K562 (cell line): ENCODE results near the gene EIF4G1. TPM values are rescaled to one million over a fixed set of nuclear protein-coding genes. Genes with fewer than 3 reads are reported as not detected.
A peak's percentile ranks its signal among the peaks of the same experiment; 100 is the strongest.

Experiments
- ATAC-seq: fragments of 200-7000 bp; cut with Tn5 transposase; 3 replicates; pipeline ENCODE4 v1.9.1; 2020; ENCODE audit warnings: moderate library complexity
- BruUV-seq: library from RNA; stranded (reverse); fragments of 400-500 nt; replicated peaks from 2 replicates; lab custom pipeline; 2021; lab: Mats Ljungman, UMichigan
- CTCF ChIA-PET: fragments of 300-600 bp; formaldehyde crosslinking; extraction: SDS; loops from one replicate; lab custom pipeline; 2021; ENCODE audit warnings: low intra/inter-chr PET ratio; lab: Yijun Ruan, JAX
- POLR2A ChIA-PET: fragments of 300-600, 350-650 bp; sonication (Branson Sonifier 250); formaldehyde crosslinking; extraction: SDS; loops from one replicate; lab custom pipeline; 2021; ENCODE audit warnings: antibody characterized with exemption, inconsistent platforms; lab: Yijun Ruan, JAX
- DNase-seq, 4 experiments: peaks; one replicate each; pipeline versions ENCODE4 v3.0.0 to v3.0.0-alpha.2; 2011 to 2018; ENCODE audit warnings: low spot score in 3 of 4, mixed read lengths in 3 of 4; ENCODE audit errors: extremely low read depth in 1 of 4
- FAIRE-seq: peaks from 2 replicates; lab custom pipeline; 2011; peaks lifted over from hg19 to GRCh38; lab: Jason Lieb, UNC
- H2AFZ ChIP-seq: 2 replicates; pipeline ENCODE4 v1.6.0; 2011; ENCODE audit warnings: low read depth, low read length, control low read depth, inconsistent platforms
- H3K27ac ChIP-seq: fragments of 200-600 bp; 3 replicates; pipeline ENCODE4 v1.8.0; 2011; ENCODE audit warnings: low read depth, mild to moderate bottlenecking, control low read depth, inconsistent platforms, low read length, moderate library complexity, mixed read lengths; ENCODE audit errors: extremely low read depth
- H3K27me3 ChIP-seq, 2 experiments: fragments of 300-600 bp in 1 of 2; 2 replicates in 1 of 2; 3 replicates in 1 of 2; pipeline versions ENCODE4 v1.6.0 to v1.8.0; 2011; ENCODE audit warnings: inconsistent platforms in 2 of 2, low read length in 2 of 2, mild to moderate bottlenecking in 1 of 2, mixed read lengths in 1 of 2, moderate library complexity in 1 of 2; ENCODE audit not compliant: control insufficient read depth in 2 of 2, insufficient read depth in 2 of 2
- H3K36me3 ChIP-seq: fragments of 300-600 bp; 3 replicates; pipeline ENCODE4 v1.8.0; 2011; ENCODE audit warnings: mild to moderate bottlenecking, low read length, inconsistent platforms; ENCODE audit not compliant: control insufficient read depth, insufficient read depth
- H3K4me1 ChIP-seq, 2 experiments: fragments of 200-600 bp in 1 of 2; replicated peaks in 1 of 2; 2 replicates in 1 of 2; 3 replicates in 1 of 2; pipeline versions ENCODE4 v1.5.1 to v1.8.0; 2011; ENCODE audit warnings: inconsistent platforms in 2 of 2, low read length in 2 of 2, mild to moderate bottlenecking in 1 of 2, mixed read lengths in 1 of 2, moderate library complexity in 1 of 2; ENCODE audit not compliant: control insufficient read depth in 2 of 2, insufficient read depth in 2 of 2
- H3K4me2 ChIP-seq: 2 replicates; pipeline ENCODE4 v1.6.1; 2011; ENCODE audit warnings: low read length, control low read depth, inconsistent platforms, mixed read lengths; ENCODE audit not compliant: insufficient read depth
- H3K4me3 ChIP-seq: fragments of 200-600 bp; sonication (generic), shearing (Covaris generic); 2 replicates; pipeline ENCODE4 v1.5.1; 2016; ENCODE audit warnings: control low read depth, inconsistent platforms
- H3K79me2 ChIP-seq: fragments of 200-600 bp; 3 replicates; pipeline ENCODE4 v1.8.0; 2011; ENCODE audit warnings: low read length, inconsistent platforms; ENCODE audit not compliant: control insufficient read depth, insufficient read depth
- H3K9ac ChIP-seq, 2 experiments: 2 replicates each; pipeline versions ENCODE4 v1.6.0 to v1.6.1; 2011; ENCODE audit warnings: low read depth in 2 of 2, low read length in 2 of 2, control low read depth in 1 of 2, inconsistent platforms in 1 of 2, mild to moderate bottlenecking in 1 of 2, mixed read lengths in 1 of 2; ENCODE audit not compliant: insufficient read depth in 1 of 2
- H3K9me1 ChIP-seq: one replicate; pipeline ENCODE4 v1.6.0; 2011; ENCODE audit warnings: inconsistent platforms, mild to moderate bottlenecking, low read length, moderate library complexity; ENCODE audit not compliant: control insufficient read depth, insufficient read depth
- H3K9me3 ChIP-seq: replicated peaks from 2 replicates; pipeline ENCODE4 v1.5.1; 2011; ENCODE audit warnings: low read depth, low read length, inconsistent platforms; ENCODE audit not compliant: control insufficient read depth, insufficient read depth
- H4K20me1 ChIP-seq: replicated peaks from 2 replicates; pipeline ENCODE4 v1.6.1; 2011; ENCODE audit warnings: low read length, inconsistent platforms, mixed read lengths; ENCODE audit not compliant: control insufficient read depth, insufficient read depth
- EGR1 ChIP-seq: fragments of 450-650 bp; conservative IDR thresholded peaks from 2 replicates; pipeline ENCODE4 v1.6.1; 2017; ENCODE audit warnings: mild to moderate bottlenecking
- KDM5B ChIP-seq: fragments of 200-600 bp; sonication (generic); IDR thresholded peaks from 2 replicates; pipeline ENCODE4 v1.6.1; 2012; ENCODE audit warnings: low read depth, mild to moderate bottlenecking, moderate library complexity, low read length, control low read depth, inconsistent platforms; ENCODE audit not compliant: insufficient replicate concordance
- NFE2 ChIP-seq: IDR thresholded peaks from 2 replicates; pipeline ENCODE4 v1.6.1; 2014; ENCODE audit warnings: antibody characterized with exemption, low read depth
- NFIC ChIP-seq: fragments of 450-650 bp; IDR thresholded peaks from 2 replicates; pipeline ENCODE4 v1.6.1; 2017; ENCODE audit warnings: mild to moderate bottlenecking, inconsistent platforms
- POLR2B ChIP-seq: fragments of 450-650 bp; IDR thresholded peaks from 2 replicates; pipeline ENCODE4 v1.6.1; 2018; ENCODE audit warnings: low read depth; ENCODE audit not compliant: partially characterized antibody
- WGBS: fragments of 100-300 bp; shearing (Covaris generic); methylation state at CpG from one replicate; pipeline ENCODE4 v1.1.6; 2016; ENCODE audit warnings: low coverage, mixed read lengths; ENCODE audit not compliant: insufficient coverage; ENCODE audit errors: missing lambda C conversion rate; 5-methylcytosine and 5-hydroxymethylcytosine counted together
- in situ Hi-C: fragments of 300-500 bp; cut with MboI; formaldehyde crosslinking; loops from 4 replicates; pipeline ENCODE4 v1.15.0; 2018; ENCODE audit warnings: inconsistent platforms, mixed read lengths
- intact Hi-C: fragments of 100-400 bp; cut with micrococcal nuclease; formaldehyde crosslinking; loops from 2 replicates; pipeline ENCODE4 v1.14.2; 2022
- polyA plus RNA-seq, 8 experiments: library from polyadenylated mRNA; depleted of rRNA in 4 of 8; stranded (reverse) in 5 of 8; unstranded in 3 of 8; fragments of >200 nt; fragmentation: Nextera tagmentation in 2 of 8; fragmentation: Illumina TruSeq in 1 of 8; extraction: Ambion mirVana in 2 of 8; extraction: Trizol in 1 of 8; gene quantifications; 2 replicates each; pipeline versions ENCODE4 v1.2.1 to v1.2.3, GENCODE V29; 2011 to 2014; ENCODE audit warnings: inconsistent platforms in 1 of 8, missing spikeins in 1 of 8
- total RNA-seq, 7 experiments: library from RNA; depleted of rRNA in 6 of 7; stranded (reverse); fragments of >200 nt in 6 of 7; fragmentation: Illumina TruSeq in 2 of 7; extraction: Trizol in 2 of 7; gene quantifications; 2 replicates each; pipeline versions ENCODE4 v1.2.1 to v1.2.3, GENCODE V29; 2011 to 2021; ENCODE audit warnings: low replicate concordance in 1 of 7

Gene EIF4G1
- total and polyA plus RNA-seq, 9 of the 15 experiments (the other 6 are each of a cell fraction or from before 2014, with no cell fraction given) = 4.6 to 505 (median 155) TPM

DNA sequence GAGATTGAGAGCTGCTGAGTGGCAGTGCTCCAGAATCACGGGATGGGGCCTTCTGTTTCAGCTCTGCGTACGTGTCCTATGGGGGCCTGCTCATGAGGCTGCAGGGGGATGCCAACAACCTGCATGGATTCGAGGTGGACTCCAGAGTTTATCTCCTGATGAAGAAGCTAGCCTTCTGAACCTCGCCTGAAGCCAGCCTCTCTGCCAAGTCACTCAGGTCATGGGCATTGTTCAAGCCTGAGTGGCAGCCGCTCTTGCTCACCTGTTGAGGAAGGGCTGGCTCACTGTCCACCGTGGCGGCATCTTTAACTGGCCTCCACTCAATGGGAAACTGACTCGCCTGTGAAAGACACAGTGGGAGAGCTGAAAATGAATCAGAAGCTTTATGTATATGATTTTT is 53.7 kb downstream of the EIF4G1 start:
- Histone ChIP-seq H3K27ac (no peak overlapping the region), H3K79me2 (peaks cover 21% of the 10 kb centered on the region), H4K20me1 (0 out of 2 replicates have a peak, but pooled peaks cover 7% of the 10 kb centered on the region), H3K4me2 (no peak overlapping the region), H3K4me1 (peaks cover 4 to 7% of the 10 kb centered on the region in 2 experiments; a peak in 3 of 5 replicates), H2AFZ (no peak overlapping the region), H3K36me3 (peaks cover 52% of the 10 kb centered on the region), H3K4me3 (no peak overlapping the region), H3K9me3 (no peaks in the 10 kb centered on the region), H3K9ac (no peak overlapping the region), H3K9me1 (peaks cover 3% of the 10 kb centered on the region), H3K27me3 (no peaks in the 10 kb centered on the region; a peak in 1 of 5 replicates)
- WGBS = 93% methylated on average over 9 of the region's 9 CpGs
- ATAC-seq (no peak), DNase-seq (no peak), FAIRE-seq (no peak)
- ChIA-PET POLR2A (interaction anchor here (0.7 to 1.6 kb wide), 4 partner anchors 9 to 239 kb away, joined by 3 to 7 read pairs (median 3); no protein-coding TSS in a partner anchor), CTCF (no interaction called here)
- BruUV-seq = no TSS peak
- TF ChIP-seq EGR1 (no peak), NFE2 (no peak)
- intact Hi-C loops = no loop called here
- in situ Hi-C loops = no loop called here

DNA sequence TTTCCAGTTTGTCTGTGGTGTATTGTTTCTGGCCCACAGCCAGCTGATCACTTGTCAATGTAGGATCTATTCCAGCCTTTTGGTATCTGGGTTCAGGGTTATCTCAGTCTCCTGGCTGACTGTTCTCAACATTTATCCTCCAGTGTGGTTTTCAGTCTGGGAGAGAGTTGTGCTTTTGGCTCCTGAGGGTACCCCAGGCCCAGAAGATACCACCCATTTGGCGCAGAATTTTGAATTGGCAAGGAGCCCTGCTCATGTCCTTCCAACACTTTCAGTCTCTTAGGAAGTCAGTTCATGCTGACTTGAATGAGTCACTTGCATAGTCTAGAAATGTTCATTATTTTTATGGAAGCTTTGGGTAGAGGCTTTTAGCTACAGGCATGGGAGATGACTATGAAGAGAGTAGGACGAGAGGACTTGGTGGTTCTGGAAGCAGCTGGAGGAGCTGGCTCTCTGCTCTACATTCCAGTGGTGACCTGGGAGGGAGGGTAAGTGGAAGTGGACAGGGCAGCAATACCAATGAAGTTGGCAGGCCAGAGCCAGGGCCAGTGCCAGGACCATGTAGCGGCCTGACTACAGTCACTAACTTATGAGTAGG is 54.3 kb downstream of the EIF4G1 start:
- CTCF ChIA-PET = no interaction called here
- Histone ChIP-seq H3K27me3 (peaks cover 0 to 4% of the 10 kb centered on the region in 2 experiments; a peak in 1 of 5 replicates), H3K9me3 (no peaks in the 10 kb centered on the region), H3K9ac (peak overlapping the region in 1 of 2 experiments; percentile 45; a peak in 1 of 4 replicates), H3K4me1 (peaks cover 4 to 7% of the 10 kb centered on the region in 2 experiments; a peak in 3 of 5 replicates), H2AFZ (no peak overlapping the region), H3K4me3 (no peak overlapping the region), H3K36me3 (peaks cover 52% of the 10 kb centered on the region), H3K9me1 (peaks cover 3% of the 10 kb centered on the region), H4K20me1 (0 out of 2 replicates have a peak, but pooled peaks cover 7% of the 10 kb centered on the region), H3K27ac (no peak overlapping the region), H3K79me2 (peaks cover 16% of the 10 kb centered on the region), H3K4me2 (no peak overlapping the region)
- WGBS = 100% methylated on average over 3 of the region's 3 CpGs
- TF ChIP-seq POLR2B (peak; percentile 48), KDM5B (no peak), NFIC (peak; percentile 66)
- POLR2A ChIA-PET = interaction anchor here (0.6 to 1.6 kb wide), 5 partner anchors 8 to 239 kb away, joined by 3 to 7 read pairs (median 3); no protein-coding TSS in a partner anchor
- no peak for ATAC-seq
- intact Hi-C loops (no loop called here), in situ Hi-C loops (no loop called here)
- no peak for DNase-seq
- BruUV-seq = no TSS peak
- no peak for FAIRE-seq
